A549 (cell line): ENCODE results near the gene PLCB4.

Source experiments
- BHLHE40 ChIP-seq: IDR thresholded peaks from 2 replicates; pipeline ENCODE4 v1.6.1; 2012; ENCODE audit warnings: low read depth, low read length, inconsistent platforms
- EP300 ChIP-seq, 2 experiments: fragments of >200 bp; sonication (Bioruptor Twin); formaldehyde crosslinking; IDR thresholded peaks; 2 replicates in 1 of 2; 3 replicates in 1 of 2; pipeline ENCODE4 v1.6.1; 2016 to 2017
- HOXA7 ChIP-seq: fragments of 250-450 bp; sonication (Bioruptor Pico); IDR thresholded peaks from 2 replicates; pipeline ENCODE4 v1.5.0; 2020; ENCODE audit warnings: mild to moderate bottlenecking, moderate library complexity
- KDM1A ChIP-seq: fragments of 200-600 bp; sonication (generic); IDR thresholded peaks from 2 replicates; pipeline ENCODE4 v1.6.1; 2016; ENCODE audit warnings: low read depth, mild to moderate bottlenecking
- NR3C1 ChIP-seq: fragments of >200 bp; sonication (Bioruptor Twin); formaldehyde crosslinking; IDR thresholded peaks from 3 replicates; pipeline ENCODE4 v1.6.1; 2017
- POLR2A ChIP-seq: IDR thresholded peaks from 2 replicates; pipeline ENCODE4 v1.6.1; 2012; ENCODE audit warnings: mild to moderate bottlenecking, low read length
- RAD21 ChIP-seq, 2 experiments: fragments of >200 bp in 1 of 2; sonication (Bioruptor Twin) in 1 of 2; formaldehyde crosslinking in 1 of 2; IDR thresholded peaks in 1 of 2; conservative IDR thresholded peaks in 1 of 2; 2 replicates in 1 of 2; 3 replicates in 1 of 2; pipeline ENCODE4 v1.6.1; 2012 to 2018; ENCODE audit warnings: inconsistent platforms in 1 of 2
- REST ChIP-seq: fragments of 200-600 bp; sonication (generic); IDR thresholded peaks from 2 replicates; pipeline ENCODE4 v1.6.1; 2016; ENCODE audit warnings: antibody characterized with exemption, mild to moderate bottlenecking, moderate library complexity
- TF ChIP-seq, protein P1 (sequence below): fragments of >200 bp; sonication (Bioruptor Twin); formaldehyde crosslinking; IDR thresholded peaks from 3 replicates; pipeline ENCODE4 v1.5.1; 2016
- TF ChIP-seq, protein P2 (sequence below): IDR thresholded peaks from 2 replicates; pipeline ENCODE4 v1.6.1; 2012
- TF ChIP-seq, protein P3 (sequence below): fragments of 150-350 bp; IDR thresholded peaks from 2 replicates; pipeline ENCODE4 v1.6.1; 2014; ENCODE audit warnings: low read depth, mild to moderate bottlenecking, low read length

GRCh38 chr20:9322661-9323060, 253.8 kb downstream of the PLCB4 start:
- TF ChIP-seq, protein P1, sequence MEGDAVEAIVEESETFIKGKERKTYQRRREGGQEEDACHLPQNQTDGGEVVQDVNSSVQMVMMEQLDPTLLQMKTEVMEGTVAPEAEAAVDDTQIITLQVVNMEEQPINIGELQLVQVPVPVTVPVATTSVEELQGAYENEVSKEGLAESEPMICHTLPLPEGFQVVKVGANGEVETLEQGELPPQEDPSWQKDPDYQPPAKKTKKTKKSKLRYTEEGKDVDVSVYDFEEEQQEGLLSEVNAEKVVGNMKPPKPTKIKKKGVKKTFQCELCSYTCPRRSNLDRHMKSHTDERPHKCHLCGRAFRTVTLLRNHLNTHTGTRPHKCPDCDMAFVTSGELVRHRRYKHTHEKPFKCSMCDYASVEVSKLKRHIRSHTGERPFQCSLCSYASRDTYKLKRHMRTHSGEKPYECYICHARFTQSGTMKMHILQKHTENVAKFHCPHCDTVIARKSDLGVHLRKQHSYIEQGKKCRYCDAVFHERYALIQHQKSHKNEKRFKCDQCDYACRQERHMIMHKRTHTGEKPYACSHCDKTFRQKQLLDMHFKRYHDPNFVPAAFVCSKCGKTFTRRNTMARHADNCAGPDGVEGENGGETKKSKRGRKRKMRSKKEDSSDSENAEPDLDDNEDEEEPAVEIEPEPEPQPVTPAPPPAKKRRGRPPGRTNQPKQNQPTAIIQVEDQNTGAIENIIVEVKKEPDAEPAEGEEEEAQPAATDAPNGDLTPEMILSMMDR = no peak
- TF ChIP-seq HOXA7 (CRISPR knock-in tag) = no peak
- TF ChIP-seq RAD21 (conservative IDR thresholded peaks at IDR 0.05 in 1 of 2, IDR thresholded peaks at IDR 0.05 in 1 of 2) = no peak
- no peak for TF ChIP-seq POLR2A
- TF ChIP-seq, protein P2, sequence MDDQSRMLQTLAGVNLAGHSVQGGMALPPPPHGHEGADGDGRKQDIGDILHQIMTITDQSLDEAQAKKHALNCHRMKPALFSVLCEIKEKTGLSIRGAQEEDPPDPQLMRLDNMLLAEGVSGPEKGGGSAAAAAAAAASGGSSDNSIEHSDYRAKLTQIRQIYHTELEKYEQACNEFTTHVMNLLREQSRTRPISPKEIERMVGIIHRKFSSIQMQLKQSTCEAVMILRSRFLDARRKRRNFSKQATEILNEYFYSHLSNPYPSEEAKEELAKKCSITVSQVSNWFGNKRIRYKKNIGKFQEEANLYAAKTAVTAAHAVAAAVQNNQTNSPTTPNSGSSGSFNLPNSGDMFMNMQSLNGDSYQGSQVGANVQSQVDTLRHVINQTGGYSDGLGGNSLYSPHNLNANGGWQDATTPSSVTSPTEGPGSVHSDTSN = no peak
- no peak for TF ChIP-seq BHLHE40
- TF ChIP-seq KDM1A = no peak
- TF ChIP-seq NR3C1 = no peak
- no peak for TF ChIP-seq REST
- TF ChIP-seq EP300 (IDR thresholded peaks at IDR 0.05) = no peak
- TF ChIP-seq, protein P3, sequence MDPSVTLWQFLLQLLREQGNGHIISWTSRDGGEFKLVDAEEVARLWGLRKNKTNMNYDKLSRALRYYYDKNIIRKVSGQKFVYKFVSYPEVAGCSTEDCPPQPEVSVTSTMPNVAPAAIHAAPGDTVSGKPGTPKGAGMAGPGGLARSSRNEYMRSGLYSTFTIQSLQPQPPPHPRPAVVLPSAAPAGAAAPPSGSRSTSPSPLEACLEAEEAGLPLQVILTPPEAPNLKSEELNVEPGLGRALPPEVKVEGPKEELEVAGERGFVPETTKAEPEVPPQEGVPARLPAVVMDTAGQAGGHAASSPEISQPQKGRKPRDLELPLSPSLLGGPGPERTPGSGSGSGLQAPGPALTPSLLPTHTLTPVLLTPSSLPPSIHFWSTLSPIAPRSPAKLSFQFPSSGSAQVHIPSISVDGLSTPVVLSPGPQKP = no peak
